ENCODE measurements around the gene CPS1.

- TF ChIP-seq POLR2A (IDR thresholded peaks at IDR 0.05) (no peak), CTCF (IDR thresholded peaks at IDR 0.05) (no peak)
These were observed 3.0 kb upstream of the CPS1 start for GRCh38 chr2:210553373-210553772.
